H1 (cell line): ENCODE measurements around the gene TBC1D16. TPM values are rescaled to one million over a fixed set of nuclear protein-coding genes. Genes with fewer than 3 reads are reported as not detected.

Source experiments
- CTCF ChIA-PET: fragments of 300-600 bp; sonication (Branson Sonifier 250); formaldehyde crosslinking; loops from one replicate; lab custom pipeline; 2021; ENCODE audit not compliant: partially characterized antibody; lab: Charles Lee
- POLR2A ChIA-PET: fragments of 300-600 bp; sonication (Branson Sonifier 250); formaldehyde crosslinking; loops from one replicate; lab custom pipeline; 2021; ENCODE audit warnings: inconsistent platforms; ENCODE audit not compliant: partially characterized antibody; lab: Charles Lee
- DNase-seq, 2 experiments: peaks; one replicate each; pipeline versions ENCODE4 v3.0.0 to v3.0.0-alpha.2; 2010 to 2022; ENCODE audit warnings: low spot score in 2 of 2, low read depth in 1 of 2, mixed read lengths in 1 of 2
- FAIRE-seq: peaks from 2 replicates; lab custom pipeline; 2011; peaks lifted over from hg19 to GRCh38; lab: Jason Lieb, UNC
- H2AFZ ChIP-seq: 2 replicates; pipeline ENCODE4 v1.8.1; 2012; ENCODE audit warnings: low read length, inconsistent platforms
- H2AK5ac ChIP-seq: 2 replicates; pipeline ENCODE4 v1.6.1; 2013; ENCODE audit warnings: low read depth, low read length
- H2BK120ac ChIP-seq: replicated peaks from 2 replicates; pipeline ENCODE3; 2013; ENCODE audit warnings: low read depth, low read length, inconsistent platforms
- H2BK12ac ChIP-seq: 2 replicates; pipeline ENCODE4 v1.6.1; 2013; ENCODE audit warnings: low read depth, low read length
- H2BK15ac ChIP-seq: 2 replicates; pipeline ENCODE4 v1.6.1; 2013; ENCODE audit warnings: low read length
- H2BK20ac ChIP-seq: 2 replicates; pipeline ENCODE4 v1.6.1; 2013; ENCODE audit warnings: low read length
- H2BK5ac ChIP-seq: 2 replicates; pipeline ENCODE4 v1.6.1; 2013; ENCODE audit warnings: low read depth, low read length
- H3K14ac ChIP-seq: 2 replicates; pipeline ENCODE4 v1.6.1; 2013; ENCODE audit warnings: inconsistent platforms; ENCODE audit not compliant: insufficient read length
- H3K18ac ChIP-seq: 2 replicates; pipeline ENCODE4 v1.6.1; 2013; ENCODE audit warnings: low read length; ENCODE audit errors: extremely low read depth
- H3K23ac ChIP-seq: 2 replicates; pipeline ENCODE4 v1.6.1; 2013; ENCODE audit warnings: inconsistent platforms; ENCODE audit not compliant: insufficient read length
- H3K23me2 ChIP-seq: 2 replicates; pipeline ENCODE4 v1.6.1; 2013; ENCODE audit warnings: low read depth, low read length
- H3K27ac ChIP-seq: 2 replicates; pipeline ENCODE4 v1.6.1; 2011; ENCODE audit warnings: low read depth, low read length, inconsistent platforms
- H3K27me3 ChIP-seq, 4 experiments: replicated peaks in 1 of 4; 1 replicate in 1 of 4; 2 replicates in 3 of 4; pipeline versions ENCODE4 v1.6.1 to v1.8.1; 2011 to 2013; ENCODE audit warnings: low read length in 3 of 4, mild to moderate bottlenecking in 3 of 4, inconsistent platforms in 2 of 4, mixed read lengths in 2 of 4, moderate library complexity in 1 of 4; ENCODE audit not compliant: control insufficient read depth in 3 of 4, insufficient read depth in 3 of 4; ENCODE audit errors: extremely low read depth in 1 of 4
- H3K36me3 ChIP-seq, 4 experiments: 2 replicates each; pipeline versions ENCODE4 v1.6.1 to v1.8.1; 2011 to 2013; ENCODE audit warnings: mild to moderate bottlenecking in 4 of 4, low read length in 3 of 4, moderate library complexity in 2 of 4, control low read depth in 1 of 4, inconsistent platforms in 1 of 4; ENCODE audit not compliant: insufficient read depth in 4 of 4, control insufficient read depth in 2 of 4
- H3K4ac ChIP-seq: replicated peaks from 2 replicates; pipeline ENCODE3; 2013; ENCODE audit warnings: low read length, low read depth, mixed read lengths, inconsistent platforms; ENCODE audit not compliant: insufficient read length
- H3K4me1 ChIP-seq, 4 experiments: replicated peaks in 1 of 4; 1 replicate in 1 of 4; 2 replicates in 3 of 4; pipeline versions ENCODE4 v1.6.1 to v1.8.1; 2011 to 2013; ENCODE audit warnings: low read length in 3 of 4, inconsistent platforms in 2 of 4, mixed read lengths in 1 of 4; ENCODE audit not compliant: insufficient read depth in 4 of 4, control insufficient read depth in 3 of 4
- H3K4me2 ChIP-seq, 2 experiments: 2 replicates each; pipeline versions ENCODE4 v1.6.1 to v1.8.1; 2011 to 2013; ENCODE audit warnings: low read depth in 2 of 2, low read length in 2 of 2, control low read depth in 1 of 2, inconsistent platforms in 1 of 2, mild to moderate bottlenecking in 1 of 2; ENCODE audit not compliant: insufficient read depth in 1 of 2
- H3K4me3 ChIP-seq, 4 experiments: fragments of 200-600, 300-600 bp in 1 of 4; sonication (generic), shearing (Covaris generic), sonication (Bioruptor Twin) in 1 of 4; 2 replicates each; pipeline versions ENCODE4 v1.5.1 to v1.8.1; 2011 to 2016; ENCODE audit warnings: low read length in 4 of 4, low read depth in 3 of 4, control low read depth in 2 of 4, inconsistent platforms in 2 of 4, mild to moderate bottlenecking in 2 of 4, mixed read lengths in 1 of 4, moderate library complexity in 1 of 4; ENCODE audit not compliant: insufficient read depth in 2 of 4; ENCODE audit errors: extremely low read depth in 1 of 4
- H3K56ac ChIP-seq: replicated peaks from 2 replicates; pipeline ENCODE3; 2013; ENCODE audit warnings: low read depth, mild to moderate bottlenecking, mixed read lengths, low read length, inconsistent platforms; ENCODE audit not compliant: insufficient read length
- H3K79me1 ChIP-seq: 2 replicates; pipeline ENCODE4 v1.6.1; 2013; ENCODE audit warnings: low read depth, low read length, control low read depth
- H3K79me2 ChIP-seq, 2 experiments: 2 replicates each; pipeline versions ENCODE4 v1.6.1 to v1.8.1; 2012 to 2013; ENCODE audit warnings: low read length in 2 of 2, mild to moderate bottlenecking in 2 of 2, inconsistent platforms in 1 of 2; ENCODE audit not compliant: insufficient read depth in 2 of 2, control insufficient read depth in 1 of 2
- H3K9ac ChIP-seq, 4 experiments: replicated peaks in 1 of 4; 1 replicate in 1 of 4; 2 replicates in 3 of 4; pipeline versions ENCODE4 v1.6.1 to v1.8.1; 2011 to 2013; ENCODE audit warnings: low read depth in 3 of 4, low read length in 3 of 4, control low read depth in 2 of 4, mild to moderate bottlenecking in 2 of 4, moderate library complexity in 2 of 4, inconsistent platforms in 1 of 4; ENCODE audit errors: extremely low read depth in 1 of 4
- H3K9me3 ChIP-seq, 2 experiments: 2 replicates each; pipeline versions ENCODE4 v1.6.1 to v1.8.1; 2012 to 2013; ENCODE audit warnings: mild to moderate bottlenecking in 2 of 2, moderate library complexity in 2 of 2, control low read depth in 1 of 2, inconsistent platforms in 1 of 2, low read depth in 1 of 2, low read length in 1 of 2, mixed read lengths in 1 of 2; ENCODE audit not compliant: insufficient read depth in 2 of 2
- H4K20me1 ChIP-seq, 2 experiments: replicated peaks in 1 of 2; 2 replicates each; pipeline versions ENCODE3 to v1.8.1; 2011 to 2013; ENCODE audit warnings: inconsistent platforms in 2 of 2, low read length in 2 of 2, mild to moderate bottlenecking in 1 of 2; ENCODE audit not compliant: insufficient read depth in 2 of 2, control insufficient read depth in 1 of 2
- H4K5ac ChIP-seq: 2 replicates; pipeline ENCODE4 v1.6.1; 2013; ENCODE audit warnings: low read length, low read depth, mixed read lengths, inconsistent platforms; ENCODE audit not compliant: insufficient read length
- H4K8ac ChIP-seq: 2 replicates; pipeline ENCODE4 v1.8.0; 2013; ENCODE audit warnings: mild to moderate bottlenecking, moderate library complexity, low read length, inconsistent platforms; ENCODE audit not compliant: insufficient read depth; ENCODE audit errors: extremely low read depth
- H4K91ac ChIP-seq: replicated peaks from 2 replicates; pipeline ENCODE3; 2013; ENCODE audit warnings: low read length, mixed read lengths, inconsistent platforms; ENCODE audit not compliant: insufficient read length
- ASH2L ChIP-seq: fragments of 200-600, 300-600 bp; sonication (generic); IDR thresholded peaks from one replicate; pipeline ENCODE4 v1.7.1; 2017; ENCODE audit warnings: low read length
- BACH1 ChIP-seq: IDR thresholded peaks from 2 replicates; pipeline ENCODE4 v1.6.1; 2012; ENCODE audit warnings: low read length, improper control_type of control experiment
- EGR1 ChIP-seq: IDR thresholded peaks from 2 replicates; pipeline ENCODE4 v1.6.1; 2011; ENCODE audit warnings: low read depth, low read length, borderline replicate concordance
- FOSL1 ChIP-seq: IDR thresholded peaks from 2 replicates; pipeline ENCODE4 v1.6.1; 2011; ENCODE audit warnings: mild to moderate bottlenecking, low read depth, low read length, moderate library complexity; ENCODE audit not compliant: insufficient read depth
- JUND ChIP-seq: IDR thresholded peaks from 2 replicates; pipeline ENCODE4 v1.6.1; 2011; ENCODE audit warnings: mild to moderate bottlenecking, improper control_type of control experiment, low read length
- KDM1A ChIP-seq: fragments of 200-600, 300-600 bp; sonication (generic); IDR thresholded peaks from 2 replicates; pipeline ENCODE4 v1.7.1; 2016; ENCODE audit warnings: mild to moderate bottlenecking, low read length, borderline replicate concordance
- MAFK ChIP-seq: IDR thresholded peaks from 2 replicates; pipeline ENCODE4 v1.6.1; 2012; ENCODE audit warnings: low read depth, mild to moderate bottlenecking, improper control_type of control experiment, low read length
- RFX5 ChIP-seq: IDR thresholded peaks from 2 replicates; pipeline ENCODE4 v1.6.1; 2011; ENCODE audit warnings: low read depth, low read length, improper control_type of control experiment, borderline replicate concordance
- SIRT6 ChIP-seq: IDR thresholded peaks from one replicate; pipeline ENCODE4 v1.7.1; 2012; ENCODE audit warnings: low read length, inconsistent platforms
- SP2 ChIP-seq: IDR thresholded peaks from 2 replicates; pipeline ENCODE4 v1.6.1; 2012; ENCODE audit warnings: mild to moderate bottlenecking, low read length, inconsistent platforms
- SRF ChIP-seq: IDR thresholded peaks from 2 replicates; pipeline ENCODE4 v1.6.1; 2011; ENCODE audit warnings: mild to moderate bottlenecking, low read depth, low read length, moderate library complexity
- TAF7 ChIP-seq: optimal IDR thresholded peaks from 2 replicates; pipeline ENCODE3; 2011; ENCODE audit warnings: low read depth, mild to moderate bottlenecking, inconsistent platforms, low read length, moderate library complexity, borderline replicate concordance
- TCF12 ChIP-seq: IDR thresholded peaks from 2 replicates; pipeline ENCODE4 v1.6.1; 2011; ENCODE audit warnings: low read depth, mild to moderate bottlenecking, low read length
- WGBS, 2 experiments: shearing (Covaris generic) in 1 of 2; methylation state at CpG; one replicate each; pipeline versions ENCODE4 v1.1.6 to v1.1.7; 2013 to 2015; ENCODE audit warnings: low lambda C conversion rate in 2 of 2, mixed read lengths in 2 of 2, inconsistent platforms in 1 of 2, low coverage in 1 of 2, missing lambda C conversion rate in 1 of 2; ENCODE audit not compliant: insufficient replicate concordance in 2 of 2, insufficient coverage in 1 of 2, insufficient read length in 1 of 2; ENCODE audit errors: extremely low coverage in 1 of 2, missing lambda C conversion rate in 1 of 2; 5-methylcytosine and 5-hydroxymethylcytosine counted together
- polyA plus RNA-seq, 7 experiments: library from polyadenylated mRNA; depleted of rRNA in 3 of 7; stranded (reverse) in 5 of 7; unstranded in 2 of 7; fragments of >200 nt in 5 of 7; fragments of 200-250 nt in 2 of 7; gene quantifications; 1 replicate in 5 of 7; 2 replicates in 1 of 7; 4 replicates in 1 of 7; pipeline versions ENCODE4 v1.2.1 to v1.2.3, GENCODE V29; 2011 to 2013; ENCODE audit warnings: missing spikeins in 2 of 7, mixed read lengths in 2 of 7
- total RNA-seq: library from RNA; stranded (reverse); fragmentation: NEBNext Ultra II Directional; extraction: Animal tissue kit (Norgen Biotek cat#: 25700); gene quantifications from 2 replicates; pipeline ENCODE4 v1.2.1, GENCODE V29; 2021

Gene TBC1D16
- total and polyA plus RNA-seq, 2 of the 8 experiments (the other 6 are each of a cell fraction or from before 2014, with no cell fraction given): 21.1 to 109 TPM

GRCh38 chr17:79933863-79934652 lies 101.6 kb downstream of the TBC1D16 start:
- Histone ChIP-seq H3K4me2 (no peak overlapping the region), H3K9ac (no peak overlapping the region), H3K79me1 (no peaks in the 10 kb centered on the region), H2BK120ac (no peak overlapping the region), H4K91ac (peak overlapping the region; percentile 51), H2BK15ac (0 out of 2 replicates have a peak overlapping the region, but pooled peaks have one; percentile 61), H3K36me3 (no peaks in the 10 kb centered on the region; a peak in 2 of 8 replicates), H3K23ac (no peak overlapping the region), H3K9me3 (no peaks in the 10 kb centered on the region), H3K27ac (no peak overlapping the region; the same call in 1 of the 2 replicates), H2AFZ (no peak overlapping the region), H3K18ac (peak overlapping the region; percentile 13), H2BK5ac (peak overlapping the region; percentile 60; the same call in 1 of the 2 replicates), H2AK5ac (peak overlapping the region; percentile 79; the same call in 1 of the 2 replicates), H4K20me1 (peaks cover 3 to 9% of the 10 kb centered on the region in 2 experiments), H3K23me2 (peaks cover 4% of the 10 kb centered on the region; the same call in 1 of the 2 replicates), H3K56ac (no peak overlapping the region), H3K27me3 (peaks cover 0 to 3% (median 1%) of the 10 kb centered on the region in 4 experiments; a peak in 2 of 7 replicates), H2BK20ac (no peak overlapping the region; the same call in 1 of the 2 replicates), H3K4me1 (peaks cover 3 to 46% (median 29%) of the 10 kb centered on the region in 4 experiments), H4K5ac (no peak overlapping the region), H3K14ac (no peak overlapping the region), H3K4me3 (no peak overlapping the region), H3K79me2 (no peaks in the 10 kb centered on the region), H4K8ac (no peak overlapping the region), H3K4ac (no peak overlapping the region), H2BK12ac (peak overlapping the region; percentile 75; the same call in 1 of the 2 replicates)
- WGBS, 2 experiments: 91% methylated on average over 22 of the region's 22 CpGs; no CpG with 5 or more reads in 1 of the 2 experiments
- ChIA-PET POLR2A (interaction anchor here (0.6 to 11.0 kb wide), 7 partner anchors 8 to 154 kb away, joined by 3 to 152 read pairs (median 6); partner anchors contain the start of gene CBX4), CTCF (interaction anchor here (0.9 to 4.8 kb wide), 6 partner anchors 10 to 99 kb away, joined by 3 to 25 read pairs (median 4); no protein-coding TSS in a partner anchor)
- FAIRE-seq: no peak
- DNase-seq: no peak
- TF ChIP-seq MAFK (peak; percentile 69; the same call in 1 of the 2 replicates), BACH1 (peak; percentile 89), RFX5 (no peak), FOSL1 (no peak), ASH2L (no peak), SIRT6 (no peak), JUND (no peak), SRF (no peak), SP2 (no peak), TAF7 (no peak), EGR1 (no peak), TCF12 (no peak), KDM1A (no peak)
